ENCODE results near the gene VPS13D.

The VPS13D gene

GRCh38 chr1:12229835-12230548 lies at the start of gene VPS13D:
TSS of gene VPS13D (plus strand) at chr1:12230030. CDS start at chr1:12234267, 4,237 bp downstream.
- in situ Hi-C loops (cut with HindIII; ENCODE audit: low sequenced_read_pairs) = no loop called here
- H3K4me3 ChIP-seq (ENCODE audit: low read depth, low read length) = peak within 1 kb of the TSS; percentile 95
- peak; percentile 66 for DNase-seq (ENCODE audit: low read depth, low spot score)
- TF ChIP-seq CTCF (IDR thresholded peaks at IDR 0.05; ENCODE audit: low read depth, low read length) = peak; percentile 90

GRCh38 chr1:12180315-12180714 lies 49.5 kb upstream of the VPS13D start:
- DNase-seq (ENCODE audit: low read depth, low spot score) = no peak
- in situ Hi-C loops (cut with HindIII; ENCODE audit: low sequenced_read_pairs) = no loop called here
- TF ChIP-seq CTCF (IDR thresholded peaks at IDR 0.05; ENCODE audit: low read depth, low read length) = no peak
- H3K4me3 ChIP-seq (ENCODE audit: low read depth, low read length) = no peak overlapping the region

GRCh38 chr1:12180903-12181302 lies 48.9 kb upstream of the VPS13D start:
- no peak for TF ChIP-seq CTCF (IDR thresholded peaks at IDR 0.05; ENCODE audit: low read depth, low read length)
- no peak overlapping the region for H3K4me3 ChIP-seq (ENCODE audit: low read depth, low read length)
- DNase-seq (ENCODE audit: low read depth, low spot score) = no peak
- in situ Hi-C loops (cut with HindIII; ENCODE audit: low sequenced_read_pairs) = no loop called here

GRCh38 chr1:12181568-12181967 lies 48.3 kb upstream of the VPS13D start:
- no peak for TF ChIP-seq CTCF (IDR thresholded peaks at IDR 0.05; ENCODE audit: low read depth, low read length)
- H3K4me3 ChIP-seq (ENCODE audit: low read depth, low read length) = no peak overlapping the region
- in situ Hi-C loops (cut with HindIII; ENCODE audit: low sequenced_read_pairs) = no loop called here
- no peak for DNase-seq (ENCODE audit: low read depth, low spot score)

- in situ Hi-C loops (cut with HindIII; ENCODE audit: low sequenced_read_pairs) = no loop called here
- H3K4me3 ChIP-seq (ENCODE audit: low read depth, low read length) = no peak overlapping the region
- DNase-seq (ENCODE audit: low read depth, low spot score) = no peak
- no peak for TF ChIP-seq CTCF (IDR thresholded peaks at IDR 0.05; ENCODE audit: low read depth, low read length)
These were observed 47.3 kb upstream of the VPS13D start for GRCh38 chr1:12182410-12182984.

GRCh38 chr1:12183095-12183794 lies 46.6 kb upstream of the VPS13D start:
- in situ Hi-C loops (cut with HindIII; ENCODE audit: low sequenced_read_pairs) = no loop called here
- TF ChIP-seq CTCF (IDR thresholded peaks at IDR 0.05; ENCODE audit: low read depth, low read length) = no peak
- no peak overlapping the region for H3K4me3 ChIP-seq (ENCODE audit: low read depth, low read length)

More at GRCh38 chr1:12183095-12183794, 46.6 kb upstream of the VPS13D start:
- DNase-seq (ENCODE audit: low read depth, low spot score) = no peak
